Natural killer cell (primary cell): ENCODE data around the gene SAMD14. TPM values are rescaled to one million over a fixed set of nuclear protein-coding genes. Genes with fewer than 3 reads are reported as not detected.

Experiments used
- ATAC-seq, 3 donors: fragments of 150-1000 bp in 2 of 3; fragments of 200-7000 bp in 1 of 3; cut with Tn5 transposase; 1 replicate in 1 of 3; 2 replicates in 2 of 3; pipeline ENCODE4 v1.10.0; 2021; ENCODE audit warnings: mild to moderate bottlenecking in 2 of 3, moderate library complexity in 2 of 3
- DNase-seq, 2 donors: peaks; one replicate each; pipeline versions ENCODE4 v3.0.0 to v3.0.0-alpha.2; 2013 to 2021; ENCODE audit warnings: mixed read lengths in 1 of 2
- H3K27ac ChIP-seq: one replicate; pipeline ENCODE4 v1.5.1; 2013; ENCODE audit warnings: mild to moderate bottlenecking, low read length
- H3K27me3 ChIP-seq: one replicate; pipeline ENCODE4 v1.6.1; 2013; ENCODE audit warnings: low read length; ENCODE audit not compliant: control insufficient read depth, insufficient read depth
- H3K36me3 ChIP-seq: one replicate; pipeline ENCODE4 v1.6.1; 2013; ENCODE audit warnings: low read length; ENCODE audit not compliant: control insufficient read depth, insufficient read depth
- H3K4me1 ChIP-seq: one replicate; pipeline ENCODE4 v1.6.1; 2013; ENCODE audit warnings: low read length; ENCODE audit not compliant: control insufficient read depth, insufficient read depth
- H3K4me3 ChIP-seq: one replicate; pipeline ENCODE4 v1.5.1; 2013; ENCODE audit warnings: low read length
- H3K9me3 ChIP-seq: one replicate; pipeline ENCODE4 v1.6.1; 2013; ENCODE audit warnings: low read length; ENCODE audit not compliant: control insufficient read depth, insufficient read depth
- H3K27ac Mint-ChIP-seq, 2 donors: one replicate each; pipeline ENCODE4 v1.8.0; 2022; ENCODE audit warnings: mild to moderate bottlenecking in 2 of 2, mixed read lengths in 2 of 2, moderate library complexity in 1 of 2
- H3K27me3 Mint-ChIP-seq, 2 donors: one replicate each; pipeline ENCODE4 v1.8.0; 2022; ENCODE audit warnings: low read depth in 2 of 2, mixed read lengths in 2 of 2
- H3K36me3 Mint-ChIP-seq: one replicate; pipeline ENCODE4 v1.8.0; 2022; ENCODE audit warnings: mixed read lengths
- H3K4me1 Mint-ChIP-seq, 2 donors: one replicate each; pipeline ENCODE4 v1.8.0; 2022; ENCODE audit warnings: mixed read lengths in 2 of 2
- H3K4me3 Mint-ChIP-seq: one replicate; pipeline ENCODE4 v1.8.0; 2022; ENCODE audit warnings: mild to moderate bottlenecking, moderate library complexity, mixed read lengths
- H3K9me3 Mint-ChIP-seq, 2 donors: one replicate each; pipeline ENCODE4 v1.8.0; 2022; ENCODE audit warnings: mixed read lengths in 2 of 2
- WGBS: methylation state at CpG from one replicate; pipeline ENCODE4 v1.1.7; 2013; ENCODE audit warnings: missing lambda C conversion rate; ENCODE audit not compliant: insufficient coverage; 5-methylcytosine and 5-hydroxymethylcytosine counted together
- intact Hi-C: fragments of 100-400 bp; cut with micrococcal nuclease; formaldehyde crosslinking; loops from one replicate; pipeline ENCODE4 v1.14.2; 2022
- total RNA-seq, 4 donors: library from RNA; stranded (reverse); fragments of 120-200 nt in 1 of 4; gene quantifications; one replicate each; pipeline versions ENCODE4 v1.2.3 to v1.2.4, GENCODE V29; 2013 to 2022
- TF ChIP-seq, protein P1 (sequence below): fragments of 200-600 bp; IDR thresholded peaks from one replicate; pipeline ENCODE4 v1.8.0; 2022; ENCODE audit warnings: antibody characterized with exemption

Gene SAMD14
- total RNA-seq, 3 donors from 2014 or later (not counting 1 experiment from before 2014, with no cell fraction given) = 1.1 to 2.1 (median 1.5) TPM

DNA sequence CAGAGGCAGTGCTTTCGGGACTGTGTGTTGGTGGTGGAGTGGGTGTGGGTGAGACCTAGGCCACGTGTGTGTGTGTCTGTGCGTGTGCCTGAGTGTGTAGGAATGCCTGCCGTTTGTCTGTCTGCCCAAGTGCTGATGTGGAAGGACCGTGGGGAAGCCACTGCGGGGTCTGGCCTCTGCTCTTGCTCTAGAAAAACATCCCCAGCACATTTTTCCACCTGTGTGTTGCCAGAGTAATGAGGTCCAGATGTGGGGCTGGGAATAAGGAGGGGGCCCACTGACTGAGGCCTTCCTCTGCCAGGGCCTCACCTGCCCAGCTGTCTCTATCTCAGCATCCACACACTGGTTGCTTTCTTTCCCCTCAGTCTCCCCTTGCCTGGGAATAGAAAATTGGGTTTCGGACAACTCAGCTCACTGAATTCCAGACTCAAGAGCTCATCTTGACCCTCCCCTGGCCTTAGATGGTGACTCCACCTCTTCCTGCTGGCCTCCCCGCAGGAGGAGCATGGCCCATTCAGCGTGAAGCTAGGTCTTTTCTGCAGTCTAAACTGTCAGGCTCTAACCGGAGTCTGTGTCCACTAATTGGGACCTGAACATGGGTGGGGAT lies 43.5 kb upstream of the SAMD14 start:
- ATAC-seq = no peak
- no peaks in the 10 kb centered on the region for H3K9me3 Mint-ChIP-seq

GRCh38 chr17:50172936-50173334 lies 43.0 kb upstream of the SAMD14 start:
- H3K27ac ChIP-seq = no peak overlapping the region
- Mint-ChIP-seq H3K36me3 (no peaks in the 10 kb centered on the region), H3K9me3 (no peaks in the 10 kb centered on the region), H3K27ac (no peak overlapping the region), H3K4me3 (no peak overlapping the region), H3K4me1 (peaks cover 14 to 15% of the 10 kb centered on the region in 2 donors), H3K27me3 (peaks cover 0 to 6% of the 10 kb centered on the region in 2 donors)
- H3K27me3 ChIP-seq = no peaks in the 10 kb centered on the region
- 93% methylated on average over 6 of the region's 6 CpGs for WGBS
- no peaks in the 10 kb centered on the region for H3K36me3 ChIP-seq
- H3K9me3 ChIP-seq = no peaks in the 10 kb centered on the region
- peaks cover 18% of the 10 kb centered on the region for H3K4me1 ChIP-seq
- TF ChIP-seq, protein P1, sequence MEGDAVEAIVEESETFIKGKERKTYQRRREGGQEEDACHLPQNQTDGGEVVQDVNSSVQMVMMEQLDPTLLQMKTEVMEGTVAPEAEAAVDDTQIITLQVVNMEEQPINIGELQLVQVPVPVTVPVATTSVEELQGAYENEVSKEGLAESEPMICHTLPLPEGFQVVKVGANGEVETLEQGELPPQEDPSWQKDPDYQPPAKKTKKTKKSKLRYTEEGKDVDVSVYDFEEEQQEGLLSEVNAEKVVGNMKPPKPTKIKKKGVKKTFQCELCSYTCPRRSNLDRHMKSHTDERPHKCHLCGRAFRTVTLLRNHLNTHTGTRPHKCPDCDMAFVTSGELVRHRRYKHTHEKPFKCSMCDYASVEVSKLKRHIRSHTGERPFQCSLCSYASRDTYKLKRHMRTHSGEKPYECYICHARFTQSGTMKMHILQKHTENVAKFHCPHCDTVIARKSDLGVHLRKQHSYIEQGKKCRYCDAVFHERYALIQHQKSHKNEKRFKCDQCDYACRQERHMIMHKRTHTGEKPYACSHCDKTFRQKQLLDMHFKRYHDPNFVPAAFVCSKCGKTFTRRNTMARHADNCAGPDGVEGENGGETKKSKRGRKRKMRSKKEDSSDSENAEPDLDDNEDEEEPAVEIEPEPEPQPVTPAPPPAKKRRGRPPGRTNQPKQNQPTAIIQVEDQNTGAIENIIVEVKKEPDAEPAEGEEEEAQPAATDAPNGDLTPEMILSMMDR = no peak
- no peak for ATAC-seq
- H3K4me3 ChIP-seq = no peak overlapping the region
- intact Hi-C loops = no loop called here
- no peak for DNase-seq

More for the DNA sequence above, 43.5 kb upstream of the SAMD14 start:
- peaks cover 19 to 20% of the 10 kb centered on the region in 2 donors for H3K4me1 Mint-ChIP-seq
- Histone ChIP-seq H3K27me3 (no peaks in the 10 kb centered on the region), H3K4me3 (no peak overlapping the region), H3K9me3 (no peaks in the 10 kb centered on the region), H3K36me3 (no peaks in the 10 kb centered on the region), H3K27ac (no peak overlapping the region), H3K4me1 (peaks cover 19% of the 10 kb centered on the region)
- no peaks in the 10 kb centered on the region for H3K36me3 Mint-ChIP-seq
- peaks cover 0 to 9% of the 10 kb centered on the region in 2 donors for H3K27me3 Mint-ChIP-seq
- no peak overlapping the region for H3K27ac Mint-ChIP-seq
- intact Hi-C loops = no loop called here
- H3K4me3 Mint-ChIP-seq = no peak overlapping the region
- TF ChIP-seq, protein P1 = no peak
- DNase-seq = no peak
- 85% methylated on average over 8 of the region's 10 CpGs for WGBS

- Mint-ChIP-seq H3K36me3 (no peaks in the 10 kb centered on the region), H3K4me1 (peaks cover 12% of the 10 kb centered on the region in 2 donors), H3K9me3 (no peaks in the 10 kb centered on the region), H3K27me3 (peaks cover 0 to 6% of the 10 kb centered on the region in 2 donors), H3K27ac (no peak overlapping the region), H3K4me3 (no peak overlapping the region)
- Histone ChIP-seq H3K4me3 (no peak overlapping the region), H3K9me3 (no peaks in the 10 kb centered on the region), H3K27me3 (no peaks in the 10 kb centered on the region), H3K4me1 (peaks cover 16% of the 10 kb centered on the region), H3K36me3 (no peaks in the 10 kb centered on the region), H3K27ac (no peak overlapping the region)
- ATAC-seq (no peak), DNase-seq (no peak)
- TF ChIP-seq, protein P1 = no peak
- 92% methylated on average over 11 of the region's 11 CpGs for WGBS
- intact Hi-C loops = no loop called here
Measured at GRCh38 chr17:50172130-50172529, 42.2 kb upstream of the SAMD14 start.
